Activated CD4-positive, alpha-beta T cell treated with anti-CD3 and anti-CD28 coated beads, Interleukin-2, Interleukin-4, amounts not matched to agents 100 ng/mL and 50 ng/mL, durations not matched to agents 16 hours and 8 hours (primary cell): ENCODE measurements around the gene CSRP2.
A peak's percentile ranks its signal among the peaks of the same experiment; 100 is the strongest.

Source experiments
- DNase-seq: peaks from one replicate; pipeline ENCODE4 v3.0.0-alpha.2; 2020; ENCODE audit warnings: low spot score

CSRP2 gene

DNA sequence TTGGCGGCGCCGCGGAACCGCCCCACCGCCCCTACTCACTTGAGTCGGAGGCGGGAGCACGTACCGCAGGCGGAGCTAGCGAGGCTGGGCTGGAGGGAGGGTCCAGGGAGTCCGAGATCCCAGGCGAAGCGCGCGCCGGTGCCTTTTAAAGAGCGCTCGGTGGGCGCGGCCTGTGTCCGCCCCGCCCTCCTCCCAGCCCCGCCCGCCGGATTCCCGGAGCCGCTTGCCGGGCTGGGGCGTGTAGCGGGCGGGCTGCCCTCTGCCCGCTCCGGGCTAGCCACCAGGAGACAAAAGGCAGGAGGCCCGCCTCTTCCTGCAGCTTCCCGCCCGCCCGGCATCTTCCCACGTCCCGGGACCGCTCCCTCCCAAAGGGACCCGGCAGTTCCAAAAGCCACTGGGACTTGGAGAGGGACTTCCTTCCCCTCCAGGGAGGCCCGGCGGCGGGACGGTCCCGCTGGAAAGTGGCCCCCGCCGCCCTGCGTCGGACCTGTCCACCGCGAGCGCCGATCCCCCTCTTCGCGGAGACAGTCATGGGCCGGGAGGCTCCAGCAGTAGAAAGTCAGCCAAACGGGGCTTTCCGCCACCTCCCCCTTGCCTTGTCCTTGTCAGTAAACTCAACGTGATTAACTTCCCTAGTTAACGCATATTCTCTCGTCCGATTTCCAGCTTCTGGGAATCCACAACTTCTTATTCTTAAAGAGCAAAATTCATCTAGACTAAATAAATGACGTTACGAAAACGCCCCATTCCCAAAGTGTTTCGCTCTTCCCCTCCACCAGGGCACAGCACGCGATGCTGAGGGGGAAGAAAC is at the start of gene CSRP2:
Gene CSRP2, minus strand, starts transcription at position 121 of the 811 bp plus-strand sequence. CDS start 12,759 bp downstream, outside the sequence.
- peak; percentile 60 for DNase-seq

GRCh38 chr12:76927170-76927784 is 48.5 kb upstream of the CSRP2 start:
- DNase-seq, result peak; percentile 12

DNA sequence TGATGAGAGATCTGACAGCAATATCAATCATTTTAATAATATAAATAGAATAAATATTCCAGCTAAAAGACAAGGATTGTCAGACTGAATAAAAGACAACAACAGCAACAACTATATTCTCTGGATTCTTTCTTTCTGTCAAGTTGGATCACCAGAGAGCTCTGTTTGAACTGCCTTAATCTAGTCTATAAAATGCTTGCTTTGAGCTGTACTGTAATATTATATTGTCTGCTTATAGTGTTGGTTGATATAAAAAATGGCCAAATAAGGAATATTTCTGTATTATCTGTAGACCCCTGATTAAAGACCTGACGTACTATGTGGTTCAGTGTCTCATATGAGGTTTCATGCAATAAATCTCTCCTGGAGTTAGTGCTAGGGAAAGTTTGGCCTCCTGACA is 46.3 kb upstream of the CSRP2 start:
- no peak for DNase-seq

DNA sequence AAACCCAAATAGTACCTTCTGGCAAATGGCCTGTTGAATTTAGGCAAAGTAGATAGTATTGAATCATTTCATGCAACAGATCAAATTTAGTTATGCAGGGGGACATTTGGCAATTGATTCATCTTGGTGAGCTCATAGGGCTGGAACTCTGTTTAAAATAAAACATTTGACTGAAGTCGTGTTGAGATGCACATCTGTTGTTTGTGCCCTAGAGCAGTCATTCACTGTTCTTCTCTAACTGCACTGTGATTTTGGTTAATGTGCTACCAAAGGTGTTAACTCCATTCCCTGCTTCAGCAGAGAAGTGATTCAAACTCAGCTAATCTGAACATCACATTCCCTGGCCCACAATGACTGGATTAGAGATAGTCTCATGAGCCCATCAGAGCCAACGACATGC is 44.0 kb upstream of the CSRP2 start:
- DNase-seq, result no peak

- no peak for DNase-seq
Measured at GRCh38 chr12:76921891-76922664, 43.3 kb upstream of the CSRP2 start.

DNA sequence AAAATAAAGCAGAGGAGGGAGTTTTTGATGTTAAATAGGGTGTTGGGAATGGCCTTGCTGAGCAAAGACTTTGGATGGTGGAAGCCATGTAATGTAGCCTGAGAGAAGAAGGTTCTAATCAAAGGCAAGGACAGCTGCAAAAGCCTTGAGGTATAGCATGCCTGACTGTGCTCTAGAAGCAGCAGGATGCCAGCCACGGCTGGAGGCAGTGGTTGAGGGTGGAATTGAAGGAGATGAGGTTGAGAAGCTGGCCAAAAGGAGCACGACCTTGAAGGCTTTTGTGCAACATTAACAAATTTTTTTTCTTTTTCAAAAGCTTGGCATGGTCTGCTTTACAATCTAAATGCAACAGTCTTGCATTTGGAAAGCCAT is 42.3 kb upstream of the CSRP2 start:
- no peak for DNase-seq

GRCh38 chr12:76920172-76921099 is 41.6 kb upstream of the CSRP2 start:
- DNase-seq, result peak; percentile 9

- no peak for DNase-seq
Measured at GRCh38 chr12:76919383-76920171, 40.8 kb upstream of the CSRP2 start.

- DNase-seq, result no peak
Measured at GRCh38 chr12:76916170-76916540, 37.3 kb upstream of the CSRP2 start.

DNA sequence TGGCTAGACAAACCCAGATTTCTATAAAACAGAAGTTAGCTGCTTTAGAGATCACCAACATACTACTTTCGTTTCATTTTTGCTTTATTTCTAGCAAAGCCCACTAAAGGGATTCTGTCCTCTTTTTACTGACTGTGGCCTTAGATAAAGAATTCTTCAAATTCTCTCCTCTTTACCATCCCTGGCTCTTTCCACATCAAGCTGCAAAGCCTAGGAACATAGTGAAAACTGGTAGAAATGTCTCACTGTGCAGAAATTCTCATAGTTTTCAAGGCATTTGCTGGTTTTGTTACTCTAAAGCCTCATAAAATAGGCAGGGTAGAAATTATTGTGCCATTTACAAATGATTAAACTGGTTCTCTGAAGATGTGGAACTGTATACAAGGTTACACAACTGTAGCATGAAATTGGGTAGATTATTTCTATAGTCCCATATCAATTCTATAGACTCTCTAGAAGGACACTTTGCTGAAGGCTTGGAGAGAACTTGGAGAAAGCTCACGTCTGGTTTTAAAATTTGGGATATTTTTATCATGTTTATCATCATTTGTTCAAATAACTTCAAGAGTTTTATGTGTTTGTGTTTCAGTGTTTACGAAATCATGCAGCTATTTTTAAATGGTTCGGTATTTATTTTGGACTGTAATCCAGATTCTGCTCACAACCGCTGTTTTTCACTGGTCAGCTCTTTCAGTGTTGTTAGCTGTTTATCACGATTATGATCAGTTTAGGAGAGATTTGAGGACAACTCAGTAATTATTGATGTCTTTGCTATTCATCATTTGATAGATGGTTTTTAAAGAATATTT is 36.7 kb upstream of the CSRP2 start:
- DNase-seq, result no peak

- DNase-seq, result no peak
Measured at GRCh38 chr12:76914102-76914859, 35.5 kb upstream of the CSRP2 start.

DNA sequence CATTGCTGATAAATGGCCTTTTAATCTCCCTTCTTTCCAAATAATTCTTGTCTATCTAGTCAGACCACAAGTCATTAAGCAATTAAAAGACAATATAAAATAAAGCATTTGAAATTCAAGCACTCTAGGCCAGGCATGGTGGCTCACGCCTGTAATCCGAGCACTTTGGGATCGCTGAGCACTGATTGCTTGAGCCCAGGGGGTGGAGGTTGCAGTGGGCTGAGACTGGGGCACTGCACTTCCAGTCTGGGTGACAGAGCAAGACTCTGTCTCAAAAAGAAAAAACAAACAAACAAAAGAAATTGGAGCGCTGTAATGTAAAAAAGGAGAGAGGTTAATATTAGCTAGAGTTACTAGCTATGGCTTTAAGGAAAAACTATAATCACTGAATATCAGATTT is 30.5 kb upstream of the CSRP2 start:
- DNase-seq, result no peak

GRCh38 chr12:76908303-76909017 is 29.6 kb upstream of the CSRP2 start:
- DNase-seq, result no peak

DNA sequence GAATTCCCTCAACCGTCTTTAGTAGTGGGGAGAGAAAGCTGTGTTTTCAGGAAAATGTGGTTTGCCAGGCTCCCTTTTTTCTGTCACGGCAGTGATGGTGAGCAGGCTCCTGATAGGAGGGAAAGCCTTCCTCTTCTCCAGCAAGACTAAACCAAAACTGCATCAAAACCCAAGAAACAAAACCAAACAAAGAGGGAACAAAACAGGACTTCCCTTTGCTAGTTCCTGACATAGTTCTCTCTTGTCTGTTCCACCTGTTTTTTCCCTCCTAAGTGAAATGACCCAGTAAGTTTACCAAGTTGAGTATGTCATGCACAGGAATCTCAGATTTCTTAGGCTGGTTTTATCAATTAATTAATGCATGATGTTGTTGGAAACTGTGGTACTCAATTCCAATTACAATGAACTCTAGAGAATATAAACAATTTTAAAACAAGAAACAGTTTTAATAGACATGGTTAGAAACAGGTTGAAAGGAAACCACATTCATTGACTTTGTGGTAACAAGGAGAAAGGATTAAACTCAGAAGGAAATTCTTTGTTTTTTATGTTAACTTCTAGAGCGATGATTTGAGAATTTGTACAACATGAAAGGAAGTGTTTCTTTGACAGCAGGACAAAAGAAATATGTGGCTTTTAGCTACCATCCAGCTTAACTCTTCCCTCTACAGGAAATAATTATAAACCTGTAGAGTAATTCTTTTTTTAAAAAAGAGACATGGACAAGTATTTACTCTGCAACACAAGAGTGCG is 23.0 kb upstream of the CSRP2 start:
- DNase-seq, result no peak

DNA sequence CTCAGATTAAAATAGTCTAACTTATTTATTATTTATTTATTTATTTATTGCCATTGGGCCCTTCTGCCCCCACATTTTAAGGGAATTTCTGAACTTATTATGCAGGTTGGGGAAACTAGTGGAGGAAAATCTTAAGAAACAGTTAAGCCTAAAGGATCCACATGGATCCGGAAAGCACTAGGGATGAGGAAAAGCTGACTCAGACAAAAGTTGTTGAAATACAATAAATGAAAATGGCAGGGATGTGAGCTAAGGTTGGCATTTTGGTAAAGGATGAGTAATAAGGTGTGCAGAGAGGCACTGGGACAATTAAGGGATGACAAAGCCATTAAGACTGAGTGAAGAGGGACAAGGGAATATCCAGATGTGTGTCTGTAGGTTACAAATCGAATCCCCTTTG is 20.7 kb upstream of the CSRP2 start:
- no peak for DNase-seq

DNA sequence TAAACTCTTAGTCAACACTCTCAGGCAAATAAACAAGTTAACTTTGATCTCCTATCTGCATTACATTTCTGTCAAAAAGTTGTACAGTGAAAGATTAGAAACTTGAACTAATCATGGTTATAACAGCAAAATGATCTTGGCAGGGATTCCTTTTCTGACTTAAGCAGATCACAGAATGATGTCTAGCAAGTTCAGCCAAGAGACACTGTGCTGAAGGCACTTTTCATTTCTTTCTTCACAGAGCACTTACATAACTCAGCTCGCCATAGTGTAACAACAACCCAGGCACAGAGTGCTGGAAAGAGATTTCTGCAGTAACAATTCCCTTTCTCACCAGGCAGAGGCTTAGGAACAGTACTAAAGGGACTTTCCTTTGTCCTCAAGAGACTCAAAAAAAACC is 19.6 kb upstream of the CSRP2 start:
- DNase-seq, result no peak

DNA sequence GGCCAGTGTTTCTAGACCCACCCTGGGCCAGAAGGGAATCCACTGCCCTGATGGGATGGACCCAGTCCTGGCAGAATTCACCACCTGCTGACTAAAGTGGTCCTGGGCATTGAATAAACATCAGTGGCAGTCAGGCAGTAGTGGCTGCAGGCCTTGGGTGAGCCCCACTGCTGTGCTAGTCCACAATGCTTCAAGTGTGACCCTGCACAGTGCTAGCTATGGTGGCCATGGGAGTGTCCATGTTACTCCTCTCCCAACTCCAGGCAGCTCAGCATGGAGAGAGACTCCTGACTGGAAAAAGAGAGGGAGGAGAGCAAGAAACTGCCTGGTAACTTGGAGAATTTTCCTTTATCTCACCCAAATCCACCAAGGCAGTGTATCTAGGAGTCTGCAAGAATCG is 17.5 kb upstream of the CSRP2 start:
- DNase-seq, result no peak

- DNase-seq, result no peak
Measured at GRCh38 chr12:76895796-76896195, 17.0 kb upstream of the CSRP2 start.
